HEK293 (cell line): Measurements from ENCODE around the gene BLTP3B.
A peak's percentile ranks its signal among the peaks of the same experiment; 100 is the strongest.

Experiments used
- BCL6B ChIP-seq: fragments of 450-650 bp; formaldehyde crosslinking; IDR thresholded peaks from 2 replicates; pipeline ENCODE4 v1.5.1; 2017; ENCODE audit warnings: missing biosample characterization, missing genetic modification characterization
- EGR2 ChIP-seq: fragments of 450-650 bp; formaldehyde crosslinking; IDR thresholded peaks from 2 replicates; pipeline ENCODE4 v1.5.1; 2016; ENCODE audit warnings: low read depth, missing biosample characterization, missing genetic modification characterization
- GFI1B ChIP-seq: fragments of 450-650 bp; formaldehyde crosslinking; IDR thresholded peaks from 2 replicates; pipeline ENCODE4 v1.5.1; 2016; ENCODE audit warnings: missing biosample characterization, missing genetic modification characterization
- GLIS1 ChIP-seq: fragments of 450-650 bp; formaldehyde crosslinking; IDR thresholded peaks from 2 replicates; pipeline ENCODE4 v1.5.1; 2016; ENCODE audit warnings: missing biosample characterization, missing genetic modification characterization
- KLF10 ChIP-seq: fragments of 450-650 bp; IDR thresholded peaks from 2 replicates; pipeline ENCODE4 v1.5.1; 2018; ENCODE audit warnings: missing biosample characterization, mild to moderate bottlenecking, missing genetic modification characterization
- KLF16 ChIP-seq: fragments of 450-650 bp; formaldehyde crosslinking; IDR thresholded peaks from 2 replicates; pipeline ENCODE4 v1.5.1; 2017; ENCODE audit warnings: missing biosample characterization, missing genetic modification characterization
- KLF17 ChIP-seq: fragments of 450-650 bp; formaldehyde crosslinking; IDR thresholded peaks from 2 replicates; pipeline ENCODE4 v1.5.1; 2016; ENCODE audit warnings: missing biosample characterization, missing genetic modification characterization
- PATZ1 ChIP-seq: fragments of 450-650 bp; formaldehyde crosslinking; IDR thresholded peaks from 2 replicates; pipeline ENCODE4 v1.5.1; 2016; ENCODE audit warnings: missing biosample characterization, missing genetic modification characterization
- PRDM2 ChIP-seq: fragments of 450-650 bp; formaldehyde crosslinking; IDR thresholded peaks from 2 replicates; pipeline ENCODE4 v1.5.1; 2016; ENCODE audit warnings: missing biosample characterization, missing genetic modification characterization, borderline replicate concordance
- PRDM4 ChIP-seq: fragments of 450-650 bp; formaldehyde crosslinking; IDR thresholded peaks from 2 replicates; pipeline ENCODE4 v1.5.1; 2017; ENCODE audit warnings: missing biosample characterization, missing genetic modification characterization
- SCRT1 ChIP-seq: fragments of 450-650 bp; formaldehyde crosslinking; IDR thresholded peaks from 2 replicates; pipeline ENCODE4 v1.5.1; 2016; ENCODE audit warnings: missing biosample characterization, missing genetic modification characterization, borderline replicate concordance
- SP2 ChIP-seq: fragments of 450-650 bp; formaldehyde crosslinking; IDR thresholded peaks from 2 replicates; pipeline ENCODE4 v1.5.1; 2016; ENCODE audit warnings: missing biosample characterization, missing genetic modification characterization
- SP7 ChIP-seq: fragments of 450-650 bp; formaldehyde crosslinking; IDR thresholded peaks from 2 replicates; pipeline ENCODE4 v1.5.1; 2016; ENCODE audit warnings: missing biosample characterization, missing genetic modification characterization
- TRIM28 ChIP-seq: IDR thresholded peaks from 2 replicates; pipeline ENCODE4 v1.6.1; 2011; ENCODE audit warnings: low read length, control low read depth, borderline replicate concordance
- ZBTB20 ChIP-seq: fragments of 450-650 bp; formaldehyde crosslinking; IDR thresholded peaks from 2 replicates; pipeline ENCODE4 v1.5.1; 2016; ENCODE audit warnings: missing biosample characterization, missing genetic modification characterization
- ZNF394 ChIP-seq: fragments of 450-650 bp; formaldehyde crosslinking; IDR thresholded peaks from 2 replicates; pipeline ENCODE4 v1.5.1; 2016; ENCODE audit warnings: missing biosample characterization, missing genetic modification characterization, mild to moderate bottlenecking, moderate library complexity, borderline replicate concordance
- ZNF501 ChIP-seq: fragments of 450-650 bp; formaldehyde crosslinking; IDR thresholded peaks from 2 replicates; pipeline ENCODE4 v1.5.1; 2016; ENCODE audit warnings: missing biosample characterization, missing genetic modification characterization
- ZNF561 ChIP-seq: fragments of 450-650 bp; IDR thresholded peaks from 2 replicates; pipeline ENCODE4 v1.5.1; 2018; ENCODE audit warnings: missing biosample characterization, missing genetic modification characterization, borderline replicate concordance
- ZNF692 ChIP-seq: fragments of 450-650 bp; formaldehyde crosslinking; IDR thresholded peaks from 2 replicates; pipeline ENCODE4 v1.5.1; 2016; ENCODE audit warnings: missing biosample characterization, missing genetic modification characterization
- ZNF843 ChIP-seq: fragments of 450-650 bp; formaldehyde crosslinking; IDR thresholded peaks from 2 replicates; pipeline ENCODE4 v1.5.1; 2016; ENCODE audit warnings: missing biosample characterization, missing genetic modification characterization
- ZSCAN30 ChIP-seq: fragments of 450-650 bp; IDR thresholded peaks from 2 replicates; pipeline ENCODE4 v1.5.1; 2018; ENCODE audit warnings: missing biosample characterization, mild to moderate bottlenecking, missing genetic modification characterization, moderate library complexity
- ZSCAN5A ChIP-seq: fragments of 450-650 bp; formaldehyde crosslinking; IDR thresholded peaks from 2 replicates; pipeline ENCODE4 v1.5.1; 2016; ENCODE audit warnings: missing biosample characterization, missing genetic modification characterization

Gene BLTP3B

GRCh38 chr12:100141998-100142850 lies 450 bp downstream of the BLTP3B start (continued):
- peak; percentile 44; the same call in 1 of the 2 replicates for TF ChIP-seq ZSCAN5A
- TF ChIP-seq EGR2 (tag by site-specific recombination) = peak; percentile 51
- TF ChIP-seq TRIM28 = peak; percentile 31; the same call in 1 of the 2 replicates
- TF ChIP-seq ZNF501 (tag by site-specific recombination) = 0 out of 2 replicates have a peak, but pooled peaks have one; percentile 5
- TF ChIP-seq ZNF394 (tag by site-specific recombination) = peak; percentile 32; the same call in 1 of the 2 replicates
- TF ChIP-seq GLIS1 (tag by site-specific recombination) = 0 out of 2 replicates have a peak, but pooled peaks have one; percentile 15
- no peak for TF ChIP-seq SCRT1 (tag by site-specific recombination)
- peak; percentile 65; the same call in 1 of the 2 replicates for TF ChIP-seq ZNF561 (tag by site-specific recombination)
- TF ChIP-seq SP2 (tag by site-specific recombination) = peak; percentile 44; the same call in 1 of the 2 replicates
- peak; percentile 51; the same call in 1 of the 2 replicates for TF ChIP-seq KLF10 (tag by site-specific recombination)
- TF ChIP-seq BCL6B (tag by site-specific recombination) = no peak
- no peak for TF ChIP-seq PRDM2 (tag by site-specific recombination)
- peak; percentile 27; the same call in 1 of the 2 replicates for TF ChIP-seq KLF16 (tag by site-specific recombination)
- TF ChIP-seq PATZ1 (tag by site-specific recombination) = peak; percentile 26
- peak; percentile 52; the same call in 1 of the 2 replicates for TF ChIP-seq ZBTB20 (tag by site-specific recombination)
- TF ChIP-seq GFI1B (tag by site-specific recombination) = peak; percentile 60; the same call in 1 of the 2 replicates
- peak; percentile 86 for TF ChIP-seq KLF17 (tag by site-specific recombination)
- TF ChIP-seq ZNF692 (tag by site-specific recombination) = no peak
- TF ChIP-seq ZSCAN30 = 0 out of 2 replicates have a peak, but pooled peaks have one; percentile 75
- TF ChIP-seq SP7 = peak; percentile 4
- no peak for TF ChIP-seq ZNF843 (tag by site-specific recombination)
- no peak for TF ChIP-seq PRDM4
